T-cell (primary cell): ENCODE data around the gene MTMR1. TPM values are rescaled to one million over a fixed set of nuclear protein-coding genes. Genes with fewer than 3 reads are reported as not detected.

Source experiments
- ATAC-seq, 4 experiments: fragments of 200-7000 bp in 3 of 4; fragments of 150-1000 bp in 1 of 4; cut with Tn5 transposase; replicated peaks in 1 of 4; 1 replicate in 3 of 4; 2 replicates in 1 of 4; pipeline ENCODE4 v1.10.0; 2021; ENCODE audit warnings: moderate library complexity in 3 of 4, mild to moderate bottlenecking in 2 of 4, moderate number of reproducible peaks in 1 of 4
- CTCF ChIA-PET, 2 donors: fragments of 300-600 bp; sonication (Branson Sonifier 250); formaldehyde crosslinking; loops; one replicate each; lab custom pipeline; 2022; ENCODE audit warnings: antibody characterized with exemption in 2 of 2; lab: Charles Lee
- POLR2A ChIA-PET, 2 donors: fragments of 300-600 bp; sonication (Branson Sonifier 250); formaldehyde crosslinking; loops; one replicate each; lab custom pipeline; 2022; ENCODE audit warnings: antibody characterized with exemption in 2 of 2; lab: Charles Lee
- DNase-seq, 35 experiments: peaks; one replicate each; pipeline versions ENCODE4 v3.0.0 to v3.0.0-alpha.2; 2013 to 2023
- H3K27ac ChIP-seq: one replicate; pipeline ENCODE4 v1.5.1; 2013; ENCODE audit warnings: low read length
- H3K27me3 ChIP-seq, 2 experiments: replicated peaks in 1 of 2; 1 replicate in 1 of 2; 2 replicates in 1 of 2; pipeline versions ENCODE4 v1.6.1 to v1.7.0; 2013; ENCODE audit warnings: low read length in 1 of 2, mixed read lengths in 1 of 2; ENCODE audit not compliant: control insufficient read depth in 2 of 2, insufficient read depth in 2 of 2; ENCODE audit errors: extremely low read depth in 1 of 2
- H3K36me3 ChIP-seq, 2 donors: 1 replicate in 1 of 2; 2 replicates in 1 of 2; pipeline versions ENCODE4 v1.6.1 to v1.7.0; 2013; ENCODE audit warnings: low read length in 1 of 2; ENCODE audit not compliant: control insufficient read depth in 2 of 2, insufficient read depth in 1 of 2; ENCODE audit errors: extremely low read depth in 1 of 2
- H3K4me1 ChIP-seq, 2 experiments: 1 replicate in 1 of 2; 2 replicates in 1 of 2; pipeline versions ENCODE4 v1.6.1 to v1.7.0; 2013; ENCODE audit warnings: low read length in 2 of 2, mixed read lengths in 1 of 2; ENCODE audit not compliant: insufficient read depth in 2 of 2, control insufficient read depth in 1 of 2; ENCODE audit errors: extremely low read depth in 1 of 2
- H3K4me3 ChIP-seq, 2 donors: 1 replicate in 1 of 2; 2 replicates in 1 of 2; pipeline versions ENCODE4 v1.5.1 to v1.7.0; 2013; ENCODE audit warnings: mild to moderate bottlenecking in 2 of 2, low read length in 1 of 2, moderate library complexity in 1 of 2; ENCODE audit not compliant: control insufficient read depth in 1 of 2; ENCODE audit errors: extremely low read depth in 1 of 2
- H3K9me3 ChIP-seq: 2 replicates; pipeline ENCODE4 v1.7.0; 2013
- H3K27ac Mint-ChIP-seq, 2 donors: one replicate each; pipeline ENCODE4 v1.8.0; 2020 to 2021; ENCODE audit warnings: mild to moderate bottlenecking in 2 of 2, mixed read lengths in 2 of 2
- H3K27me3 Mint-ChIP-seq, 2 donors: one replicate each; pipeline ENCODE4 v1.8.0; 2021 to 2022; ENCODE audit warnings: mixed read lengths in 2 of 2
- H3K36me3 Mint-ChIP-seq: one replicate; pipeline ENCODE4 v1.8.0; 2021; ENCODE audit warnings: mixed read lengths
- H3K4me1 Mint-ChIP-seq, 3 donors: one replicate each; pipeline ENCODE4 v1.8.0; 2020 to 2022; ENCODE audit warnings: mixed read lengths in 3 of 3, mild to moderate bottlenecking in 1 of 3
- H3K4me3 Mint-ChIP-seq, 3 donors: one replicate each; pipeline ENCODE4 v1.8.0; 2020 to 2022; ENCODE audit warnings: mild to moderate bottlenecking in 3 of 3, mixed read lengths in 3 of 3, moderate library complexity in 3 of 3
- H3K9me3 Mint-ChIP-seq, 3 donors: one replicate each; pipeline ENCODE4 v1.8.0; 2020 to 2022; ENCODE audit warnings: mixed read lengths in 3 of 3
- WGBS: methylation state at CpG from one replicate; pipeline ENCODE4 v1.1.5; 2013; ENCODE audit warnings: missing lambda C conversion rate; ENCODE audit not compliant: insufficient coverage; 5-methylcytosine and 5-hydroxymethylcytosine counted together
- total RNA-seq, 35 experiments: library from RNA in 6 of 35; stranded (reverse) in 6 of 35; fragments of 120-200 nt in 1 of 35; gene quantifications; one replicate each; pipeline versions ENCODE4 v1.2.1 to v1.2.4 and lab custom pipeline; 2013 to 2026

MTMR1 gene
- total RNA-seq, 5 donors from 2014 or later (not counting 1 experiment from before 2014, with no cell fraction given) = 33.8 to 58.3 (median 39.4) TPM

DNA sequence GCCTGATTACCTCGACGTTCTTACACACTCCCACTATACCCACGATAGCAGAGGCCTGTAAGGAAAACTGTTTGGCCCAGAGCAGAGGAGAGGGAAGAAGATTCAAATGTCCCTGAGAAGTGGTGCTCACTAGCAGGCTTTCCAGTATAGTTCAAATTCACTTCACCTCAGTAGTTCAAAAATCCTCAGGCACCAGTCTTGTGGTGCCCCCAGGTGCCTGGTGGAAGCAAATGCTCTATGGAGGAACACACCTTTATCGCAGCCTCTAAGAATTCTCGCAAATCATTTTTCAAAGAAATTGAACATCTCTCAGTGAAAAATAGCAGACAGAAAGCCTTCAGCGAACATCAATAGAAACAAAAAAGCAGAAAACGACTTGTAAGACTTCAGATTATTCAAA is 12.2 kb upstream of the MTMR1 start:
- Histone ChIP-seq H3K9me3 (no peaks in the 10 kb centered on the region), H3K27ac (no peak overlapping the region), H3K36me3 (no peaks in the 10 kb centered on the region), H3K4me1 (no peaks in the 10 kb centered on the region), H3K4me3 (no peak overlapping the region), H3K27me3 (no peaks in the 10 kb centered on the region)
- Mint-ChIP-seq H3K4me3 (no peak overlapping the region), H3K4me1 (peaks cover 4 to 6% (median 5%) of the 10 kb centered on the region in 3 donors), H3K36me3 (no peaks in the 10 kb centered on the region), H3K27me3 (peaks cover 0 to 11% of the 10 kb centered on the region in 2 donors), H3K9me3 (no peaks in the 10 kb centered on the region), H3K27ac (no peak overlapping the region)
- ChIA-PET CTCF (interaction anchor here (0.6 to 0.9 kb wide), 4 partner anchors 34 to 231 kb away, joined by 3 read pairs; no protein-coding TSS in a partner anchor), POLR2A (interaction anchor here in 1 of 2 donors (0.6 kb wide), 1 partner anchor 728 kb away, joined by 4 read pairs; no protein-coding TSS in a partner anchor)
- ATAC-seq (no peak), DNase-seq (no peak)
- no CpG with 5 or more reads among the region's 7 CpGs for WGBS

DNA sequence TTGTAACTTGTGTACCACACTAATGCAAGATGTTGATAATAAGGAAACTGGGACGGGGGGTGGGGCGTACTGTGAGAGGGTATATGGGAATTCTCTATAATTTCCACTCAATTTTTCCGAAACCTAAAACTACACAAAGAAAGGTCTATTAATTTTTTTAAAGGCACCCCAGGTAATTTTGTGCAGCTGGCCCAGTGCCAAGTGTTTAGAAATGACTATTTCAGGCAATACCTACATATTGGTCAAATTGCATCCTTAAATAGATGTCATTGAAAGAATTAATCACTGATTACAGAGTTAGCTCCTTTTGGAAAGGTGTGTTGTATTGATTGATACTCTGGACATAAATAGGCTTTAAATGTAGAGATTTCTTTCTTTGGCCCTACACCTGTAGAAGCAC is 10.1 kb upstream of the MTMR1 start:
- peaks cover 0 to 11% of the 10 kb centered on the region in 2 donors for H3K27me3 Mint-ChIP-seq
- no peaks in the 10 kb centered on the region for H3K36me3 Mint-ChIP-seq
- no CpG with 5 or more reads among the region's 3 CpGs for WGBS

DNA sequence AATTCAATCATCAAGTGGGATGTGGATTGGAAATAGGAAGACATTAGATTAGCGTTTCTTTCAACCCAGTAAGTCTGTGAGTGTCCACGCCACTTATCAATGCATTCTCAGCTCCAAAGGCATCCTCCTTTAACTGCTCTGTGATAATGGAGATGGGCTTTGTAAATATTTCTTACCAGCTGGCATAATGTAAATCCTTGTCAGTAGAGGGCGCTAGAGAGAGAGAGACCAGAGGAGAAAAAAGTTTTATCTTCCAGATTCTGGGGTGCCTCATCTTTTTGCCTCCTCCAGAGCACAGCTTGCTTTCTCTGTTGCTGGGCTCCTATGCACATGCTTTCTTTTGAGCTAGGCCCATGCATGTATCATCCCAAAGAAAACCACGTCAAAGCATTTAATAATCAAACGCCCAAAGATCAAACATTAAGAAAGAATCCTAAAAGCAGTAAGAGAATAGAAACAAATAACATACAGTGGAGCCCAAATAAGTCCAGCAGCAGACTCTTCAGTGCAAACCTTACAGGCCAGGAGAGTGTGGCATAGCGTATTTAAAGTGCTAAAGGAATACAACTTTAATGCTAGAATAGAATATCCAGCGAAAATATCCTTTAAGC is 9.6 kb upstream of the MTMR1 start:
- ATAC-seq = peak; percentile 36 to 63 (median 53)
- Histone ChIP-seq H3K4me3 (no peak overlapping the region), H3K9me3 (no peaks in the 10 kb centered on the region), H3K27ac (no peak overlapping the region), H3K4me1 (peaks cover 0 to 6% of the 10 kb centered on the region in 2 experiments), H3K27me3 (no peaks in the 10 kb centered on the region), H3K36me3 (no peaks in the 10 kb centered on the region)
- Mint-ChIP-seq H3K9me3 (no peaks in the 10 kb centered on the region), H3K4me3 (no peak overlapping the region), H3K36me3 (no peaks in the 10 kb centered on the region), H3K4me1 (peaks cover 9 to 13% (median 12%) of the 10 kb centered on the region in 3 donors), H3K27me3 (peaks cover 0 to 6% of the 10 kb centered on the region in 2 donors), H3K27ac (no peak overlapping the region)
- CTCF ChIA-PET = interaction anchor here (0.6 to 1.9 kb wide), 20 partner anchors 9 to 98 kb away, joined by 3 to 23 read pairs (median 4); partner anchors contain the start of gene MTMR1 (in 1 of the 2)
- WGBS = 40% methylated on average over 1 of the region's 7 CpGs
- peak in 6 of 35 experiments; percentile 7 to 77 (median 28) for DNase-seq
- POLR2A ChIA-PET = interaction anchor here (0.6 to 1.3 kb wide), 2 partner anchors 11 to 32 kb away, joined by 3 to 4 read pairs; no protein-coding TSS in a partner anchor

More for the DNA sequence above, 10.1 kb upstream of the MTMR1 start:
- Mint-ChIP-seq H3K4me1 (peaks cover 4 to 7% (median 6%) of the 10 kb centered on the region in 3 donors), H3K27ac (no peak overlapping the region), H3K4me3 (no peak overlapping the region), H3K9me3 (no peaks in the 10 kb centered on the region)
- ATAC-seq = no peak
- peaks cover 0 to under 1% of the 10 kb centered on the region in 2 experiments for H3K4me1 ChIP-seq
- no peak overlapping the region for H3K4me3 ChIP-seq
- no peak overlapping the region for H3K27ac ChIP-seq
- no peak for DNase-seq
- no peaks in the 10 kb centered on the region for H3K36me3 ChIP-seq
- CTCF ChIA-PET = interaction anchor here (0.6 to 1.9 kb wide), 16 partner anchors 9 to 38 kb away, joined by 3 to 23 read pairs (median 6); partner anchors contain the start of gene MTMR1 (in 1 of the 2)
- no peaks in the 10 kb centered on the region for H3K9me3 ChIP-seq
- H3K27me3 ChIP-seq = no peaks in the 10 kb centered on the region
- POLR2A ChIA-PET = interaction anchor here (0.6 to 1.3 kb wide), 2 partner anchors 12 to 33 kb away, joined by 3 to 4 read pairs; no protein-coding TSS in a partner anchor

DNA sequence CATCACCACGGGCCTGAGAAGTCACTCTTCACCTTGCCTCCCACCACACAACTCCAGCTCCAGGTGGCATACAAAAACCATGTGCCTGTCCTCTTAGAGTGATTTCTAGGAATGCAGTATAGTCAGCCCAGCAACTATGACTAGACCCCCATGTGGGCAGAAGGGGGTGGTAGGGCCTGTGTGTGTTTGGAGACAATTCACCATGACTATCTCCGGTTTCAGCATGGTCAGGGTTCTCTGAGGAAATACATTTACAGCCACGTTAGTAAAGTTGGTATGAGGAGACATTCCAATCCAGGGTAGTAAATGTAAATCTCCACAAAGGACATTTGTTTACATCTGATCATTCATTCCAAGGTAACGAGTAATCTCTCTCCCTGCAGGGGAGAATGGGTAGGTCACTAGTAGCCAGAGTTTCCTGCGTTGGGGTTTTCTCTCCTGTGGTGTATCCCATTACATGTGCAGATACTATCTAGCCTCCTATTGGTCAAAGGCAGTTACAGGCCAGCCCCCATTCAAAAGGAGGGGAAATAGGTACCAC is 4.2 kb upstream of the MTMR1 start:
- ChIA-PET CTCF (interaction anchor here in 1 of 2 donors (0.7 kb wide), 1 partner anchor 27 kb away, joined by 3 read pairs; no protein-coding TSS in a partner anchor), POLR2A (no interaction called here)
- no peaks in the 10 kb centered on the region for H3K9me3 Mint-ChIP-seq
- H3K36me3 Mint-ChIP-seq = no peaks in the 10 kb centered on the region
- DNase-seq (no peak), ATAC-seq (no peak)
- H3K4me3 ChIP-seq = no peak overlapping the region
- H3K27me3 ChIP-seq = no peaks in the 10 kb centered on the region
- H3K4me3 Mint-ChIP-seq = no peak overlapping the region
- H3K9me3 ChIP-seq = no peaks in the 10 kb centered on the region
- no peaks in the 10 kb centered on the region for H3K27me3 Mint-ChIP-seq
- no CpG with 5 or more reads among the region's 5 CpGs for WGBS
- H3K4me1 Mint-ChIP-seq = peaks cover 27 to 48% (median 40%) of the 10 kb centered on the region in 3 donors
- peak overlapping the region; percentile 42 to 57 for H3K27ac Mint-ChIP-seq
- H3K36me3 ChIP-seq = no peaks in the 10 kb centered on the region
- H3K4me1 ChIP-seq = peaks cover 14 to 31% of the 10 kb centered on the region in 2 experiments
- no peak overlapping the region for H3K27ac ChIP-seq

DNA sequence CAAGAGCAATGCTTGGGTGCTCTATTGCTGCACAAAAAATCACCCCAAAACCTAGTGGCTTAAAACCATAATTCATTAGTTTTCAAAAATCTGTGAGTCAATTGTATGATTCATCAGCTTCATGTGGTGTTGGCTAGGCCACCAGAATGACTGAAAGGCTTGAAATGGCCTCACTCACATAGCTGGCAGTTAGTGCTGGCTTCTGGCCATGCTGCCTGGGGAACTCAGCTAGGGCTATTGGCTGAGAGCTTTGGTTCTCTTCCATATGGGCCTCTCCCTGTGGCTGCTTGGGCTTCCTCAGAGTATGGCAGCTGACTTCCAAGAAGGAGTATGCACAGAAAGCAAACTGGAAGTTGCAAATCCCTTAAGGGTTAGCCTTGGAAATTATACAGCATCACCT is 3.1 kb upstream of the MTMR1 start:
- POLR2A ChIA-PET = interaction anchor here in 1 of 2 donors (1.0 kb wide), 1 partner anchor 11 kb away, joined by 3 read pairs; no protein-coding TSS in a partner anchor

DNA sequence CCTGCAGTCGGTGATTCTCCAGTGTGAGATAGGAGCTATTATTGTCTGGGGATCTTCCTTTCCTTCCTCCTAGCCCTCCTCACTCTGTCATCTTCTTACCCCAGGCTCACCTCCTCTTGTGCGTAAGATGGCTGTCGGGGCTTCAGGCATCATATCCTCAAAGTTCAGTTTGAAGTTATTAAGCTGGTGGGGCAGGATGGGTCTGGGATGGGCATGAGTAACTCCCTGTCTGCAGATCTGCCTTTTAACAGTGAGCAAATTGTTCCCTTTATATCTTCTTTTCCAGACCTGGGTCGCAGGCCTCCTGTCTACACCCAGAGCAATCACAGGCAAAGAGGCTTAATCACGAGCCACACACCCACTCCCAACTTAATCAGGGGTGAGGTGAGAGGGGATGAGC is 900 bp upstream of the MTMR1 start:
- Mint-ChIP-seq H3K4me1 (peaks cover 55 to 76% (median 70%) of the 10 kb centered on the region in 3 donors), H3K36me3 (no peaks in the 10 kb centered on the region), H3K4me3 (peak overlapping the region; percentile 76 to 87 (median 86)), H3K27me3 (no peaks in the 10 kb centered on the region), H3K9me3 (no peaks in the 10 kb centered on the region), H3K27ac (peak overlapping the region; percentile 92 to 97)
- WGBS = no CpG with 5 or more reads among the region's 5 CpGs
- ChIA-PET CTCF (interaction anchor here (0.6 to 3.5 kb wide), 8 partner anchors 8 to 752 kb away, joined by 3 to 13 read pairs (median 6); no protein-coding TSS in a partner anchor), POLR2A (interaction anchor here (0.6 to 1.2 kb wide), 7 partner anchors 19 to 1152 kb away, joined by 3 to 11 read pairs (median 5); partner anchors contain the start of gene EOLA1 (in 1 of the 2))
- Histone ChIP-seq H3K9me3 (no peaks in the 10 kb centered on the region), H3K27me3 (no peaks in the 10 kb centered on the region), H3K4me3 (peak overlapping the region in 1 of 2 donors; percentile 72), H3K27ac (peak overlapping the region; percentile 80), H3K36me3 (no peaks in the 10 kb centered on the region), H3K4me1 (peaks cover 27 to 62% of the 10 kb centered on the region in 2 experiments)
- DNase-seq (peak in 1 of 35 experiments; percentile 25), ATAC-seq (peak in 1 of 4 experiments; percentile 15)

More for the DNA sequence above, 3.1 kb upstream of the MTMR1 start:
- H3K9me3 ChIP-seq = no peaks in the 10 kb centered on the region
- peak overlapping the region; percentile 80 for H3K27ac ChIP-seq
- no peaks in the 10 kb centered on the region for H3K27me3 ChIP-seq
- no peak for ATAC-seq
- Mint-ChIP-seq H3K9me3 (no peaks in the 10 kb centered on the region), H3K4me3 (no peak overlapping the region), H3K36me3 (no peaks in the 10 kb centered on the region), H3K27ac (peak overlapping the region; percentile 27 to 73), H3K4me1 (peaks cover 35 to 58% (median 50%) of the 10 kb centered on the region in 3 donors), H3K27me3 (no peaks in the 10 kb centered on the region)
- H3K36me3 ChIP-seq = no peaks in the 10 kb centered on the region
- H3K4me1 ChIP-seq = peaks cover 18 to 43% of the 10 kb centered on the region in 2 experiments
- CTCF ChIA-PET = interaction anchor here in 1 of 2 donors (1.1 kb wide), 1 partner anchor 9 kb away, joined by 4 read pairs; no protein-coding TSS in a partner anchor
- no peak for DNase-seq
- no peak overlapping the region for H3K4me3 ChIP-seq
